ENCODE measurements around the gene CFB. TPM values are rescaled to one million over a fixed set of nuclear protein-coding genes. Genes with fewer than 3 reads are reported as not detected.

Gene CFB
- total and polyA plus RNA-seq, 2 of the 13 experiments (the other 11 are each of a cell fraction or from before 2014, with no cell fraction given), result 171 to 513 TPM

GRCh38 chr6:31945507-31946369 lies at the start of gene CFB (continued):
- TF ChIP-seq ZBTB49 (CRISPR knock-in tag; IDR thresholded peaks at IDR 0.05; ENCODE audit: borderline replicate concordance) (peak; percentile 82; the same call in 1 of the 2 replicates), ZBTB1 (CRISPR knock-in tag; IDR thresholded peaks at IDR 0.05; ENCODE audit: borderline replicate concordance) (no peak), FOXA3 (CRISPR knock-in tag; IDR thresholded peaks at IDR 0.05) (peak; percentile 96), MBD4 (IDR thresholded peaks at IDR 0.05; ENCODE audit: borderline replicate concordance, low read length) (no peak), ZNF331 (CRISPR knock-in tag; IDR thresholded peaks at IDR 0.05) (peak; percentile 88; the same call in 1 of the 2 replicates), RFX3 (CRISPR knock-in tag; IDR thresholded peaks at IDR 0.05) (no peak), ZBTB10 (CRISPR knock-in tag; IDR thresholded peaks at IDR 0.05; ENCODE audit: borderline replicate concordance) (0 out of 2 replicates have a peak, but pooled peaks have one; percentile 55), ZNF343 (CRISPR knock-in tag; IDR thresholded peaks at IDR 0.05) (0 out of 2 replicates have a peak, but pooled peaks have one; percentile 61), ATF1 (CRISPR knock-in tag; IDR thresholded peaks at IDR 0.05) (peak; percentile 57; the same call in 1 of the 2 replicates), ZNF225 (CRISPR knock-in tag; IDR thresholded peaks at IDR 0.05) (no peak; the same call in none of the 2 replicates), DZIP1 (CRISPR knock-in tag; IDR thresholded peaks at IDR 0.05) (no peak), NRL (CRISPR knock-in tag; IDR thresholded peaks at IDR 0.05; ENCODE audit: borderline replicate concordance) (no peak; the same call in 1 of the 2 replicates), ZNF709 (CRISPR knock-in tag; IDR thresholded peaks at IDR 0.05) (peak; percentile 7; the same call in 1 of the 2 replicates), ZNF644 (CRISPR knock-in tag; IDR thresholded peaks at IDR 0.05; ENCODE audit: low read depth) (no peak), FOXA1 (IDR thresholded peaks at IDR 0.05) (peak; percentile 75), FOXA1 (CRISPR knock-in tag; IDR thresholded peaks at IDR 0.05) (peak; percentile 96), ZNF207 (IDR thresholded peaks at IDR 0.05; ENCODE audit: borderline replicate concordance) (no peak), DNMT3B (CRISPR knock-in tag; conservative IDR thresholded peaks at IDR 0.05) (peak; percentile 77; the same call in 1 of the 2 replicates), ZBTB21 (CRISPR knock-in tag; IDR thresholded peaks at IDR 0.05) (0 out of 2 replicates have a peak, but pooled peaks have one; percentile 57), PCBP2 (optimal IDR thresholded peaks at IDR 0.05; ENCODE audit: low read depth, low read length, poor library complexity, severe bottlenecking) (no peak), CCDC6 (CRISPR knock-in tag; IDR thresholded peaks at IDR 0.05) (peak; percentile 17; the same call in 1 of the 2 replicates), MAZ (IDR thresholded peaks at IDR 0.05; ENCODE audit: borderline replicate concordance, low read depth, low read length) (peak; percentile 85), MAZ (CRISPR knock-in tag; IDR thresholded peaks at IDR 0.05; ENCODE audit: low read depth) (peak; percentile 82; the same call in 1 of the 2 replicates)
